Endothelial cell of umbilical vein (primary cell): ENCODE results near the gene ESAM. TPM values are rescaled to one million over a fixed set of nuclear protein-coding genes. Genes with fewer than 3 reads are reported as not detected.

Experiments
- BruUV-seq: library from RNA; stranded (reverse); fragments of 400-500 nt; replicated peaks from 2 replicates; lab custom pipeline; 2021; lab: Mats Ljungman, UMichigan
- CTCF ChIA-PET: fragments of 300-600, 350-600 bp; sonication (Branson Sonifier 250); formaldehyde crosslinking; loops from one replicate; lab custom pipeline; 2021; ENCODE audit warnings: antibody characterized with exemption, inconsistent platforms; lab: Charles Lee
- POLR2A ChIA-PET: fragments of 300-600, 350-600 bp; sonication (Branson Sonifier 250); formaldehyde crosslinking; loops from one replicate; lab custom pipeline; 2021; ENCODE audit warnings: antibody characterized with exemption, inconsistent platforms; lab: Charles Lee
- DNase-seq: peaks from one replicate; pipeline ENCODE4 v3.0.0-alpha.2; 2011; ENCODE audit warnings: low read depth, low spot score
- FAIRE-seq: peaks from 2 replicates; lab custom pipeline; 2011; peaks lifted over from hg19 to GRCh38; lab: Jason Lieb, UNC
- H2AFZ ChIP-seq: 2 replicates; pipeline ENCODE4 v1.6.0; 2012; ENCODE audit warnings: low read depth, low read length, control low read depth, inconsistent platforms
- H3K27ac ChIP-seq: 2 replicates; pipeline ENCODE4 v1.5.1; 2011; ENCODE audit warnings: low read depth, mild to moderate bottlenecking, control low read depth, low read length, moderate library complexity; ENCODE audit not compliant: insufficient read depth
- H3K27me3 ChIP-seq, 2 experiments: 2 replicates each; pipeline versions ENCODE4 v1.6.0 to v1.6.1; 2011; ENCODE audit warnings: low read length in 2 of 2, mixed read lengths in 1 of 2; ENCODE audit not compliant: control insufficient read depth in 2 of 2, insufficient read depth in 2 of 2
- H3K36me3 ChIP-seq, 2 experiments: 2 replicates in 1 of 2; 3 replicates in 1 of 2; pipeline ENCODE4 v1.5.1; 2011; ENCODE audit warnings: low read length in 2 of 2, mild to moderate bottlenecking in 1 of 2, moderate library complexity in 1 of 2; ENCODE audit not compliant: control insufficient read depth in 2 of 2, insufficient read depth in 2 of 2; ENCODE audit errors: extremely low read depth in 1 of 2
- H3K4me1 ChIP-seq: 3 replicates; pipeline ENCODE4 v1.5.1; 2011; ENCODE audit warnings: mild to moderate bottlenecking, low read length; ENCODE audit not compliant: control insufficient read depth, insufficient read depth; ENCODE audit errors: extremely low read depth
- H3K4me2 ChIP-seq: 2 replicates; pipeline ENCODE4 v1.6.1; 2011; ENCODE audit warnings: low read length, control low read depth, mixed read lengths; ENCODE audit not compliant: insufficient read depth
- H3K4me3 ChIP-seq, 3 experiments: fragments of 200-600 bp in 1 of 3; sonication (generic), shearing (Covaris generic) in 1 of 3; replicated peaks in 1 of 3; 2 replicates each; pipeline ENCODE4 v1.5.1; 2011 to 2016; ENCODE audit warnings: control low read depth in 3 of 3, low read length in 3 of 3, mild to moderate bottlenecking in 2 of 3, inconsistent platforms in 1 of 3, low read depth in 1 of 3, moderate library complexity in 1 of 3; ENCODE audit not compliant: insufficient read depth in 1 of 3
- H3K79me2 ChIP-seq: 2 replicates; pipeline ENCODE4 v1.6.0; 2012; ENCODE audit warnings: low read length, inconsistent platforms; ENCODE audit not compliant: control insufficient read depth, insufficient read depth
- H3K9ac ChIP-seq: replicated peaks from 2 replicates; pipeline ENCODE3; 2011; ENCODE audit warnings: low read length, control low read depth; ENCODE audit not compliant: insufficient read depth; ENCODE audit errors: extremely low read depth
- H3K9me1 ChIP-seq: replicated peaks from 3 replicates; pipeline ENCODE4 v1.6.0; 2011; ENCODE audit warnings: mild to moderate bottlenecking, low read length; ENCODE audit not compliant: control insufficient read depth, insufficient read depth; ENCODE audit errors: extremely low read depth
- H3K9me3 ChIP-seq: replicated peaks from 2 replicates; pipeline ENCODE4 v1.5.1; 2012; ENCODE audit warnings: low read length, inconsistent platforms; ENCODE audit not compliant: control insufficient read depth, insufficient read depth
- H4K20me1 ChIP-seq: replicated peaks from 2 replicates; pipeline ENCODE3; 2011; ENCODE audit warnings: mild to moderate bottlenecking, low read length; ENCODE audit not compliant: control insufficient read depth, insufficient read depth; ENCODE audit errors: extremely low read depth
- EZH2 ChIP-seq: IDR thresholded peaks from 2 replicates; pipeline ENCODE4 v1.6.1; 2012; ENCODE audit warnings: borderline replicate concordance, low read depth, mild to moderate bottlenecking, moderate library complexity, low read length, inconsistent platforms; ENCODE audit not compliant: severe bottlenecking
- FOS ChIP-seq: IDR thresholded peaks from 2 replicates; pipeline ENCODE4 v1.6.1; 2011; ENCODE audit warnings: mild to moderate bottlenecking, low read length, moderate library complexity, borderline replicate concordance; ENCODE audit not compliant: insufficient read depth
- GATA2 ChIP-seq: IDR thresholded peaks from 2 replicates; pipeline ENCODE4 v1.7.0; 2011; ENCODE audit warnings: low read depth, mild to moderate bottlenecking, moderate library complexity, mixed read lengths, low read length; ENCODE audit not compliant: insufficient read length, insufficient read depth
- JUN ChIP-seq: IDR thresholded peaks from 2 replicates; pipeline ENCODE4 v1.6.1; 2011; ENCODE audit warnings: borderline replicate concordance, low read depth; ENCODE audit not compliant: insufficient read length, insufficient read depth
- MYC ChIP-seq: IDR thresholded peaks from one replicate; pipeline ENCODE4 v1.6.1; 2011; ENCODE audit warnings: mild to moderate bottlenecking, low read depth, low read length
- POLR2A ChIP-seq: IDR thresholded peaks from 2 replicates; pipeline ENCODE4 v1.6.1; 2012; ENCODE audit warnings: low read depth, mild to moderate bottlenecking, control low read depth, low read length
- POLR2AphosphoS5 ChIP-seq: IDR thresholded peaks from 2 replicates; pipeline ENCODE4 v1.6.1; 2012; ENCODE audit warnings: low read depth, mild to moderate bottlenecking, control low read depth, low read length, moderate library complexity; ENCODE audit not compliant: insufficient read depth
- dilution Hi-C: fragments of 300-500 bp; cut with MboI; formaldehyde crosslinking; loops from one replicate; pipeline ENCODE4 v1.15.0; 2019; ENCODE audit warnings: low sequenced_read_pairs; ENCODE audit not compliant: extremely low pct_ligation_motif_present
- intact Hi-C: fragments of 100-400 bp; cut with micrococcal nuclease; formaldehyde crosslinking; loops from one replicate; pipeline ENCODE4 v1.10.0; 2022
- polyA plus RNA-seq, 4 experiments: library from polyadenylated mRNA; depleted of rRNA in 3 of 4; stranded (reverse) in 3 of 4; unstranded in 1 of 4; fragments of >200 nt; gene quantifications; 2 replicates each; pipeline versions ENCODE4 v1.2.1 to v1.2.3, GENCODE V29; 2011 to 2012; ENCODE audit warnings: missing spikeins in 1 of 4
- total RNA-seq: library from RNA; stranded (reverse); gene quantifications from 2 replicates; pipeline ENCODE4 v1.2.3, GENCODE V29; 2021
- TF ChIP-seq, protein P1 (sequence below): IDR thresholded peaks from 2 replicates; pipeline ENCODE4 v1.6.1; 2011; ENCODE audit not compliant: insufficient read depth, insufficient read length
- TF ChIP-seq, protein P2 (sequence below), 2 donors: IDR thresholded peaks; 1 replicate in 1 of 2; 2 replicates in 1 of 2; pipeline ENCODE4 v1.5.1; 2011; ENCODE audit warnings: low read length in 2 of 2, mild to moderate bottlenecking in 2 of 2, moderate library complexity in 2 of 2, control low read depth in 1 of 2, inconsistent platforms in 1 of 2, low read depth in 1 of 2; ENCODE audit not compliant: insufficient read depth in 1 of 2; ENCODE audit errors: extremely low read depth in 1 of 2

ESAM gene
- total and polyA plus RNA-seq, 2 donors (not counting 3 experiments of a cell fraction or from before 2014, with no cell fraction given) = 273 to 383 TPM

- no peak overlapping the region for H3K4me2 ChIP-seq
- TF ChIP-seq, protein P1, sequence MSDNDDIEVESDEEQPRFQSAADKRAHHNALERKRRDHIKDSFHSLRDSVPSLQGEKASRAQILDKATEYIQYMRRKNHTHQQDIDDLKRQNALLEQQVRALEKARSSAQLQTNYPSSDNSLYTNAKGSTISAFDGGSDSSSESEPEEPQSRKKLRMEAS = no peak
- TF ChIP-seq, protein P2, sequence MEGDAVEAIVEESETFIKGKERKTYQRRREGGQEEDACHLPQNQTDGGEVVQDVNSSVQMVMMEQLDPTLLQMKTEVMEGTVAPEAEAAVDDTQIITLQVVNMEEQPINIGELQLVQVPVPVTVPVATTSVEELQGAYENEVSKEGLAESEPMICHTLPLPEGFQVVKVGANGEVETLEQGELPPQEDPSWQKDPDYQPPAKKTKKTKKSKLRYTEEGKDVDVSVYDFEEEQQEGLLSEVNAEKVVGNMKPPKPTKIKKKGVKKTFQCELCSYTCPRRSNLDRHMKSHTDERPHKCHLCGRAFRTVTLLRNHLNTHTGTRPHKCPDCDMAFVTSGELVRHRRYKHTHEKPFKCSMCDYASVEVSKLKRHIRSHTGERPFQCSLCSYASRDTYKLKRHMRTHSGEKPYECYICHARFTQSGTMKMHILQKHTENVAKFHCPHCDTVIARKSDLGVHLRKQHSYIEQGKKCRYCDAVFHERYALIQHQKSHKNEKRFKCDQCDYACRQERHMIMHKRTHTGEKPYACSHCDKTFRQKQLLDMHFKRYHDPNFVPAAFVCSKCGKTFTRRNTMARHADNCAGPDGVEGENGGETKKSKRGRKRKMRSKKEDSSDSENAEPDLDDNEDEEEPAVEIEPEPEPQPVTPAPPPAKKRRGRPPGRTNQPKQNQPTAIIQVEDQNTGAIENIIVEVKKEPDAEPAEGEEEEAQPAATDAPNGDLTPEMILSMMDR (IDR thresholded peaks at IDR 0.05; ENCODE audit: extremely low read depth in 1 of 2, insufficient read depth in 1 of 2, low read depth in 1 of 2, low read length in 2 of 2) = no peak
- TF ChIP-seq JUN = no peak
- TF ChIP-seq GATA2 = no peak
- no peak for TF ChIP-seq FOS
- TF ChIP-seq POLR2A = no peak
- TF ChIP-seq POLR2AphosphoS5 = no peak
- no peak for TF ChIP-seq MYC
- TF ChIP-seq EZH2 = no peak
- H3K79me2 ChIP-seq = peaks cover 40% of the 10 kb centered on the region
- no peaks in the 10 kb centered on the region for H3K27me3 ChIP-seq
- no peaks in the 10 kb centered on the region for H3K9me1 ChIP-seq
- peaks cover 3% of the 10 kb centered on the region for H4K20me1 ChIP-seq
- no peak overlapping the region for H3K4me3 ChIP-seq
- no peaks in the 10 kb centered on the region for H3K4me1 ChIP-seq
- no peaks in the 10 kb centered on the region for H3K36me3 ChIP-seq
- FAIRE-seq (no peak), DNase-seq (no peak)
- H2AFZ ChIP-seq = no peak overlapping the region
- no peak overlapping the region for H3K9ac ChIP-seq
- H3K9me3 ChIP-seq = no peaks in the 10 kb centered on the region
- CTCF ChIA-PET = interaction anchor here (1.0 to 2.3 kb wide), 5 partner anchors 9 to 114 kb away, joined by 3 to 21 read pairs (median 6); no protein-coding TSS in a partner anchor
- BruUV-seq = no TSS peak
- POLR2A ChIA-PET = no interaction called here
- H3K27ac ChIP-seq = no peak overlapping the region
- dilution Hi-C loops = no loop called here
- intact Hi-C loops = no loop called here
Observed at GRCh38 chr11:124783002-124783401, 20.9 kb upstream of the ESAM start.
